Subcutaneous adipose tissue (tissue), 4 donors: ENCODE data around the gene SDSL. TPM values are rescaled to one million over a fixed set of nuclear protein-coding genes. Genes with fewer than 3 reads are reported as not detected.

Source experiments
- total RNA-seq, 4 donors: library from RNA; depleted of rRNA; stranded (reverse); fragments of >200 nt; gene quantifications; one replicate each; pipeline ENCODE4 v1.1.0, GENCODE V29; 2016
- TF ChIP-seq, protein P1 (sequence below): fragments of 450-650 bp; IDR thresholded peaks from one replicate; pipeline ENCODE4 v1.5.1; 2016; ENCODE audit warnings: low read depth, mild to moderate bottlenecking, control low read depth, antibody characterized with exemption, moderate library complexity

Gene SDSL
- total RNA-seq, 4 donors from 2014 or later = 2.9 to 12.1 (median 6.3) TPM

DNA sequence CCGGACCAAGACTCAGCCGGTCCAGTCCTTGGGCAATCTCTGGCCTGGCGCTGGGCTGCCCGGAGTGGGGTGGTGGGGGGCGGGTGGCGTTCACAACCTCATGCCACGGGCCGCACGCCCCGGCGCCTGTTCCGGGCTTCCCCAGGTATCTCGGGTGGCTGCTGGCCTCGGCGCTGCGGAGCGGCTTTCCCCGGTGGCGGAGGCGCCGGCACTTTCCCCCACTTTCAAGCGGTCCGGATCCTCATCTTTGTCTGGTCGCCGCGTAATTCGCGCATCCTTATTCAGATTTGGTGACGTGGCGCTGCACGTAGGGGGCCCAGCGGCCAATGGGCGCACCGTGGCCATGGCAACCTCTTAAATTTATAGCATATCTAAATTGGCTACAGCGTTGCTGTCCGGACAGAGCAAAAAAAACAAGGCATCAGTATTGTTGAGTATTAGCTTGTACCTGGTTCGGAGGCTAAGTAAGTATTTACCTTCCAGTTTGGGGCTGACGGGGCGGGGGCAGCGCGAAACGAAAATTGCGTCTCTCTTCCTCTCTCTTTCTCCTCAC lies 49.5 kb downstream of the SDSL start, which contains the start of gene LHX5:
Gene LHX5 (minus strand): TSS at position 253 of the 553 bp plus-strand sequence. CDS start 373 bp downstream, outside the sequence.
- TF ChIP-seq, protein P1, sequence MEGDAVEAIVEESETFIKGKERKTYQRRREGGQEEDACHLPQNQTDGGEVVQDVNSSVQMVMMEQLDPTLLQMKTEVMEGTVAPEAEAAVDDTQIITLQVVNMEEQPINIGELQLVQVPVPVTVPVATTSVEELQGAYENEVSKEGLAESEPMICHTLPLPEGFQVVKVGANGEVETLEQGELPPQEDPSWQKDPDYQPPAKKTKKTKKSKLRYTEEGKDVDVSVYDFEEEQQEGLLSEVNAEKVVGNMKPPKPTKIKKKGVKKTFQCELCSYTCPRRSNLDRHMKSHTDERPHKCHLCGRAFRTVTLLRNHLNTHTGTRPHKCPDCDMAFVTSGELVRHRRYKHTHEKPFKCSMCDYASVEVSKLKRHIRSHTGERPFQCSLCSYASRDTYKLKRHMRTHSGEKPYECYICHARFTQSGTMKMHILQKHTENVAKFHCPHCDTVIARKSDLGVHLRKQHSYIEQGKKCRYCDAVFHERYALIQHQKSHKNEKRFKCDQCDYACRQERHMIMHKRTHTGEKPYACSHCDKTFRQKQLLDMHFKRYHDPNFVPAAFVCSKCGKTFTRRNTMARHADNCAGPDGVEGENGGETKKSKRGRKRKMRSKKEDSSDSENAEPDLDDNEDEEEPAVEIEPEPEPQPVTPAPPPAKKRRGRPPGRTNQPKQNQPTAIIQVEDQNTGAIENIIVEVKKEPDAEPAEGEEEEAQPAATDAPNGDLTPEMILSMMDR = no peak

DNA sequence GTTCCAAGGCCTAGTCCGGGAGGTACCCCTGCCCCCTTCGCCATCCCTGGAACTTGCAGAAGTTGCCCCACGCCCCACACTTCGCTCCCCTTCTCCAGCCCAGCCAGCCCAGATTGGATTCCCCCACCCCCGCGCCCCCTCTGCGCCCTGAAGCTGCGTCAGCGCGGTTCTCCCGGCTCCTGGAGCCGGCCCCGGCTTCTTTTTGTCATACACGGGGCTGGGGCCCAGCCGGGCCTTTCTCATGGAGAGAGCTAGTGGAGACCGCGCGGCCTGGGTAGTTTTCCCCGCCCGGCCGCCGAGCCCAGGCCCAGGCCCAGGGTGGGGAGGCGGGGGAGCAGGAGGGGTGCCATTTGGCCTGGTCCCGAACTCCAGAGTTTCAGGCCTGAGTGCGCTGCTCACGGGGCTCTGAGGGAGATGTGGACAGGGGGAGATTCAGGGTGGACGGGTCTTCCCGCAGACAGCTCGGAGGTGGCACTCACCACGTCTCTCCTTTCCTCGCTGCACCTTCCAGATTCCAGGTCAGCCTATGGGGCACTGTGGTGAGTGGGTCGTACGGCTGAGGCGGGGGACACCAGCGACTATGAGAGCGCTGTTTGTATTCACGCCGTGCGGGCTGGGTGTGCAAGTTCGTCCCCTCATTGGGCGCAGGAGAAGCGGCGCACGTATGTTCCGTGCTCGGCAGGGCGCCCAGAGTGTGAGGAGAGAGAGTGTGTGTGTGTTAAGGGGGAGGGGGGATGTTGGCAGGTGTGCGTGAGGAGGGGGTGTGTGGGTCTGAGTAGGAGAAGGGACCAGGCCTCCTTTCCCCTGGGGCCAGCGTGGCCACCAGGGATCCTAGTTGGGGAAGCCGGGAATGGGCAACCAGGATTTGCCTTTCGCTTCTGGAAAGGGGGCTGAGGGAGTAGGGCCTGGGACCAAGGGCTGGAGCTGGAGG lies 50.3 kb downstream of the SDSL start:
- TF ChIP-seq, protein P1 = no peak

DNA sequence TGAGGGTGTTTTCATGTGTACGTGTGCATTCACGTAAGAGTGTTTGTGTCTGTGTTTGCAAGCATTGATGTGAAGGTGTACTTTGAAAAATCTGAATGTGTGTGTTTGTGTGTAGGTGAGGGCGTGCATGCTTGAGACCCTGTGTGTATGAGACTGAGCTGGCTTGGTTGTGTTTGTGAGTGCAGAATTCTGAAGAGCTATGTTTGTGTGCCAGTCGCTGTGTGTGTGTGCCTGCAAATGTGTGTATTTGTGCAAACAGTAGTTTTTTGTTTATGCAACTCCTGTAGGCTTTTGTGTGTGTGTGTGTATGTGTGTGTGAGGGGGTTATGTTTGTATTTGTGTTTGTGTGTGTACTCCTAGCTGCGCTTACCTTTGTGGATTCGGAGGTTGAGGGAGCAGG lies 51.2 kb downstream of the SDSL start:
- TF ChIP-seq, protein P1 = no peak

DNA sequence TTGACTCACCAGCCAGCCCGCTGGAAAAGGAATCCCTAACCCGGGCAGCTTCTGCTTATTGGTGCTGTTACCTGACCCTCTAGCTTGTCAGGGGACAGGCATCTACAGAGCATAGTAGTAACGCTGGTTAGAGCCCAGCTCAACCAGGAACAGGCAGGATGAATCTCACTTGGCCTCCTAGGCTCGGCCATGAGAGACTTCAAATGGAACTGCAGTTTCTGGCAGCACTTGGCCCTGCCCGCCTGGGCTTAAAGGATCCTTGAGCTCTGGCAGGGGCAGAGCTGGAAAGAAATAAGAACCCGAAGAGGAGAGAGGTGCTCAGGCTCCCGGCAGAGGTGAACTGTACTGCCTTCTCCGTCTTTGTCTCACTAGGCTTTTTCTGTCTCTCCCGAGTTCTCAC lies 51.8 kb downstream of the SDSL start:
- TF ChIP-seq, protein P1 = no peak

DNA sequence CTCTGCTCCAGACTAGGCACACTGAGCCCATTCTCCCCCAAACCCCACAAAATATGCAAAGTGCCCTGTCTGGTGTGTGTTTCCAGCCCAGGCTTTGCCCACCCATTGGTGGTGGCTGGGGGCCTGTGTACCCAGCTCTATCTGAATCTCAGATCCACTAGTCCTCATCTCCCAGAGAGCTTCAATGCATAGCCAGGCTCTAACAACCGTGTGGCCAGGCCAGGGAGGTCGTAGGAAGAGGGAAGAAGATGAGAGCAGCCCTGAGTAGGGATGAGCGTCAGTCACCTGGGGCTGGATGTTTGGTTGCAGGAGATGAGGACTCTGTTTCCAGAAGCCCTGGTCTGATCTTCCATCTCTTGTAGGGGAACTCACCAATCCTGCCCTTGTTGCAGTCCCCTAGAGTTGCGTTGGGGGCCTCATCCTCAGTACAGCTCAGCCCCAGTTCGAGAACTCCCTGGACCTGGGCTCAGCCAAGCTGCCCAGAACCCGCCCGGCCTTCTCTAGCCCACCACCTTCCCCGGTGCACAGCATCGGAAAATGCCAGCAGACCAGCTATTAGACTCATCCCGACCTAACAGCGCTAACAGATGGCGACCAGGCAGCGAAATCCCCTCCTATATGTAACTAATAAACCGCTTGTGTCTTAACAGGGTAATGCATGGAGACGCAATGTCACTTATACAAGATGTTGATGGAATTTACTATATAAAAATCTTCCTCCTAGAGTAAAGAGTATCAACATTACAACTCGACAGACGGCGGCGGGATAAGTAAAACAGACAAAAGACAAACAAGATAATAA lies 52.7 kb downstream of the SDSL start:
- TF ChIP-seq, protein P1 = no peak

DNA sequence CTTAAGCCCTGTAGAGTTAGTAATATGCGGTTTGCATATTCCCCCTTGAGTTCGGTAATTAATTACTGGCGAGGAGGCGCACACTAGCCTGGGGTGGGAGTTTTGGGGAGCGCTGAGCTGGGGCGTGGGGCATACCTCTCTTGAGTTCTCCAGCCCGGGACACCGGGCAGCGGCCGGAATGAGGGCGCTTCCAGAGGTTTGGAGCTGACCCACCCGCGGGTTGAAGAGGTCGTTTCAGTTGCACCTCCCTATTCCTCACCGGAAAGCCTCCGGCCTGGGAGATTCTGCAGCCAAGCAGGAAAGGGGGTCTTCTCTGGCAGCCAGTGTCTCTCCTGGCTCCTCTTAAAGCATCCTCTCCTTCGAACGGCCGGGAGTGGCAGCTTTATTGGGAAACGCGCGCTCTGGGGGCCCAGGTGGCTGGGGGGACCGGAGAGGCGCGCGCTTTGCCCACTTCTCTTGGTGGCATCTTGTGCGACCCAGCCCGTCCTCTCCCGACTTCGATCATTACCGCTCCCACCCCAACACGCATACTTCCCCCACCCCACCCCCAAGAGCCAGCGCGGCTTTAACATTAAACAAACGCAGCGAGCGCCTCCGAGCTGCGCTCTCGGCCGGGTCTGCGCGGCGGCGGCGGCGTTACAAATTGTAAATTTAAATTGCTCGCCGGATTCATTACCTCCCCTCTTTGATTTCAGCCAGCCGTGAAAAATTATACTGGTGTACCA lies 53.4 kb downstream of the SDSL start:
- TF ChIP-seq, protein P1 = no peak
